Spleen (tissue), 11 donors: ENCODE results near the gene LDLRAD2. TPM values are rescaled to one million over a fixed set of nuclear protein-coding genes. Genes with fewer than 3 reads are reported as not detected.

ENCODE experiments used
- DNase-seq: peaks from one replicate; pipeline ENCODE4 v3.0.0-alpha.2; 2020
- H3K27ac ChIP-seq, 8 donors: fragments of 200-600 bp; sonication (generic) in 7 of 8; 1 replicate in 4 of 8; 2 replicates in 4 of 8; pipeline versions ENCODE4 v1.5.0 to v1.8.0; 2016 to 2021; ENCODE audit warnings: inconsistent platforms in 4 of 8, mild to moderate bottlenecking in 4 of 8, moderate library complexity in 1 of 8
- H3K27me3 ChIP-seq, 7 donors: fragments of 200-600 bp; sonication (generic) in 6 of 7; replicated peaks in 1 of 7; 1 replicate in 4 of 7; 2 replicates in 3 of 7; pipeline versions ENCODE4 v1.5.0 to v1.8.0; 2016 to 2021; ENCODE audit warnings: inconsistent platforms in 3 of 7, mild to moderate bottlenecking in 1 of 7
- H3K36me3 ChIP-seq, 6 donors: fragments of 200-600 bp; sonication (generic) in 5 of 6; 1 replicate in 4 of 6; 2 replicates in 2 of 6; pipeline versions ENCODE4 v1.5.0 to v1.8.0; 2016 to 2021; ENCODE audit warnings: inconsistent platforms in 2 of 6
- H3K4me1 ChIP-seq, 6 donors: fragments of 200-600 bp; sonication (generic) in 5 of 6; 1 replicate in 3 of 6; 2 replicates in 3 of 6; pipeline versions ENCODE4 v1.5.0 to v1.8.0; 2016 to 2021; ENCODE audit warnings: inconsistent platforms in 3 of 6
- H3K4me3 ChIP-seq, 8 donors: fragments of 200-600 bp; sonication (generic) in 7 of 8; 1 replicate in 4 of 8; 2 replicates in 4 of 8; pipeline versions ENCODE4 v1.5.0 to v1.8.0; 2016 to 2021; ENCODE audit warnings: inconsistent platforms in 4 of 8, mild to moderate bottlenecking in 4 of 8, moderate library complexity in 2 of 8
- H3K9me3 ChIP-seq, 8 donors: fragments of 200-600 bp; sonication (generic) in 7 of 8; 1 replicate in 4 of 8; 2 replicates in 4 of 8; pipeline versions ENCODE4 v1.5.0 to v1.8.0; 2016 to 2021; ENCODE audit warnings: inconsistent platforms in 4 of 8
- POLR2A ChIP-seq, 3 donors: fragments of 450-650 bp; IDR thresholded peaks; one replicate each; pipeline ENCODE4 v1.5.1; 2017; ENCODE audit warnings: antibody characterized with exemption in 3 of 3, mild to moderate bottlenecking in 1 of 3
- POLR2AphosphoS5 ChIP-seq, 3 donors: sonication (generic); formaldehyde crosslinking; IDR thresholded peaks; one replicate each; pipeline ENCODE4 v1.5.1; 2017; ENCODE audit warnings: antibody characterized with exemption in 3 of 3
- WGBS, 5 donors: extraction: QIAGEN DNeasy Blood & Tissue Kit in 3 of 5; methylation state at CpG; one replicate each; pipeline versions ENCODE4 v1.1.5 to v1.1.7; 2013 to 2018; 5-methylcytosine and 5-hydroxymethylcytosine counted together
- intact Hi-C: fragments of 100-400 bp; cut with DNase I; formaldehyde crosslinking; loops from one replicate; pipeline ENCODE4 v1.15.0; 2023; ENCODE audit warnings: low total_unique reads
- polyA plus RNA-seq, 3 donors: library from polyadenylated mRNA; stranded (reverse); fragments of 200-250 nt; gene quantifications; one replicate each; pipeline ENCODE4 v1.2.1, GENCODE V29; 2013
- total RNA-seq, 7 donors: library from RNA; depleted of rRNA in 3 of 7; stranded (reverse); fragments of >200 nt in 3 of 7; fragmentation: NEBNext Ultra II Directional in 4 of 7; extraction: Animal tissue kit (Norgen Biotek cat#: 25700) in 4 of 7; gene quantifications; one replicate each; pipeline versions ENCODE4 v1.1.0 to v1.2.1, GENCODE V29; 2016 to 2021
- TF ChIP-seq, protein P1 (sequence below), 11 experiments: fragments of 200-600 bp in 7 of 11; fragments of 450-650 bp in 4 of 11; sonication (generic) in 4 of 11; IDR thresholded peaks in 8 of 11; conservative IDR thresholded peaks in 3 of 11; 1 replicate in 7 of 11; 2 replicates in 4 of 11; pipeline versions ENCODE4 v1.4.0 to v1.8.0; 2016 to 2021; ENCODE audit warnings: antibody characterized with exemption in 11 of 11, inconsistent platforms in 4 of 11, mild to moderate bottlenecking in 1 of 11
- donor health status: healthy with polysubstance abuse.
- donor health status: DM: no; HTN: no; CAD: no; lungs with moderate emphysema.
- donor health status: DM: no; HTN: no; CAD: no.
- donor health status: Bipolar disorder and iron deficiency.
- donor health status: healthy.
- donor health status: DM: no; HTN: no; CAD: no.
- donor health status: DM: yes; HTN: yes; CAD: no.

The LDLRAD2 gene
- total and polyA plus RNA-seq, 10 donors, result 0.94 to 4.3 (median 1.4) TPM

DNA sequence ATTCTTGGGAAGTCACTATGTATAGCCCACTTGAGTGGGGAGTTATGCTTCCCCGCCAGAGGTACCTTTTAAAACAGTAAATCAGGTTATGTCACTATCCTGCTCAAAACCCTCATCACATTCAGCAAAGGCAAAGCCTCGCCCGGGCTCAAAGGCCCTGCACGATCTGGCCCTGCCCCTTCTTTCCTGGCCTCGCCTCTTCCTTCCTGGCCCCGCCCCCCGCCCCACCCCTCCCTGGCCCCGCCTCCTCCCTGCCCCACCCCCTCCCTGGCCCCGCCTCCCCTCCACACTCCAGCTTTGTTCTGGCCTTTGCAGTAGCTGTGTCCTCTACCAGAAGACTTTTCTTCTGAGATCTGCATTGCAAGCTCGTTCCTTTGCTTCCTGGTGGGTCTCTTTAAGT lies 6.6 kb downstream of the LDLRAD2 start:
- Histone ChIP-seq H3K27me3 (peaks cover 0 to 12% (median 0%) of the 10 kb centered on the region in 7 donors), H3K9me3 (no peaks in the 10 kb centered on the region), H3K4me3 (no peak overlapping the region), H3K36me3 (peaks cover 0 to 32% (median 5%) of the 10 kb centered on the region in 6 donors), H3K27ac (peak overlapping the region in 2 of 8 donors; percentile 34 to 36), H3K4me1 (peaks cover 4 to 54% (median 43%) of the 10 kb centered on the region in 6 donors)
- WGBS, 5 donors, result 17 to 23% (median 19%) methylated on average over 6 to 10 of the region's 10 CpGs
- TF ChIP-seq POLR2AphosphoS5 (IDR thresholded peaks at IDR 0.05) (no peak), POLR2A (IDR thresholded peaks at IDR 0.05) (no peak)
- TF ChIP-seq, protein P1, sequence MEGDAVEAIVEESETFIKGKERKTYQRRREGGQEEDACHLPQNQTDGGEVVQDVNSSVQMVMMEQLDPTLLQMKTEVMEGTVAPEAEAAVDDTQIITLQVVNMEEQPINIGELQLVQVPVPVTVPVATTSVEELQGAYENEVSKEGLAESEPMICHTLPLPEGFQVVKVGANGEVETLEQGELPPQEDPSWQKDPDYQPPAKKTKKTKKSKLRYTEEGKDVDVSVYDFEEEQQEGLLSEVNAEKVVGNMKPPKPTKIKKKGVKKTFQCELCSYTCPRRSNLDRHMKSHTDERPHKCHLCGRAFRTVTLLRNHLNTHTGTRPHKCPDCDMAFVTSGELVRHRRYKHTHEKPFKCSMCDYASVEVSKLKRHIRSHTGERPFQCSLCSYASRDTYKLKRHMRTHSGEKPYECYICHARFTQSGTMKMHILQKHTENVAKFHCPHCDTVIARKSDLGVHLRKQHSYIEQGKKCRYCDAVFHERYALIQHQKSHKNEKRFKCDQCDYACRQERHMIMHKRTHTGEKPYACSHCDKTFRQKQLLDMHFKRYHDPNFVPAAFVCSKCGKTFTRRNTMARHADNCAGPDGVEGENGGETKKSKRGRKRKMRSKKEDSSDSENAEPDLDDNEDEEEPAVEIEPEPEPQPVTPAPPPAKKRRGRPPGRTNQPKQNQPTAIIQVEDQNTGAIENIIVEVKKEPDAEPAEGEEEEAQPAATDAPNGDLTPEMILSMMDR (IDR thresholded peaks at IDR 0.05 in 8 of 11, conservative IDR thresholded peaks at IDR 0.05 in 3 of 11), result no peak
- intact Hi-C loops, result no loop called here
- peak; percentile 76 for DNase-seq

DNA sequence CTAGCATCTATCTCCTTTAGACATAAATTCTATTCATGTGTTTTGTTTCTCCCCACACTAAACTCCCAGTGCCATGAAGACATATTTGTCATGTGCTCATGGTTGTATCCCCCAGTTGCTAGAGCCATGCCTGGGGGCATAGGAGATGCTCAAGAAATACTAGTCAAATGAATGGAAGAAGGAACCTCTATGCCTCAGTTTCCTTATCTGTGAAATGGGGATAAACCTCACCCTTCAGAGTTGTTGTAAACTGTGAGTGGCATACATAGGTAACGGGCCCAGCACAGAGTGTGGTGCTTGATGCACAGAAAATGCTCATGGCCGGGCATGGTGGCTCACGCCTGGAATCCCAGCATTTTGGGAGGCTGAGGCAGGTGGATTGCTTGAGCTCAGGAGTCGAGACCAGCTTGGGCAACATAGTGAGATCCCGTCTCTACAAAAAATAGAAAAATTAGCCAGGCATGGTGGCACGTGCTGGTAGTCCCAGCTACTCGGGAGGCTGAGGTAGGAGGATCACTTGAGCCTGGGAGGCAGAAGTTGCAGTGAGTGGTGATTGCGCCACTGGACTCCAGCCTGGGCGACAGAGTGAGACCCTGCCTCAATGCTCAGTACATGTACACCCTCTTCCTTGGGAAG lies 8.7 kb downstream of the LDLRAD2 start:
- TF ChIP-seq POLR2AphosphoS5 (IDR thresholded peaks at IDR 0.05), result no peak
- no peak for TF ChIP-seq POLR2A (IDR thresholded peaks at IDR 0.05)
- TF ChIP-seq, protein P1 (IDR thresholded peaks at IDR 0.05 in 8 of 11, conservative IDR thresholded peaks at IDR 0.05 in 3 of 11), result no peak
- no peak for DNase-seq
- 87 to 94% (median 91%) methylated on average over 9 of the region's 9 CpGs for WGBS, 5 donors
- Histone ChIP-seq H3K36me3 (peaks cover 0 to 50% (median 9%) of the 10 kb centered on the region in 6 donors), H3K4me3 (no peak overlapping the region), H3K9me3 (no peaks in the 10 kb centered on the region), H3K4me1 (peaks cover 0 to 47% (median 28%) of the 10 kb centered on the region in 6 donors), H3K27me3 (peaks cover 0 to 5% (median 0%) of the 10 kb centered on the region in 7 donors), H3K27ac (no peak overlapping the region)
- intact Hi-C loops, result no loop called here

DNA sequence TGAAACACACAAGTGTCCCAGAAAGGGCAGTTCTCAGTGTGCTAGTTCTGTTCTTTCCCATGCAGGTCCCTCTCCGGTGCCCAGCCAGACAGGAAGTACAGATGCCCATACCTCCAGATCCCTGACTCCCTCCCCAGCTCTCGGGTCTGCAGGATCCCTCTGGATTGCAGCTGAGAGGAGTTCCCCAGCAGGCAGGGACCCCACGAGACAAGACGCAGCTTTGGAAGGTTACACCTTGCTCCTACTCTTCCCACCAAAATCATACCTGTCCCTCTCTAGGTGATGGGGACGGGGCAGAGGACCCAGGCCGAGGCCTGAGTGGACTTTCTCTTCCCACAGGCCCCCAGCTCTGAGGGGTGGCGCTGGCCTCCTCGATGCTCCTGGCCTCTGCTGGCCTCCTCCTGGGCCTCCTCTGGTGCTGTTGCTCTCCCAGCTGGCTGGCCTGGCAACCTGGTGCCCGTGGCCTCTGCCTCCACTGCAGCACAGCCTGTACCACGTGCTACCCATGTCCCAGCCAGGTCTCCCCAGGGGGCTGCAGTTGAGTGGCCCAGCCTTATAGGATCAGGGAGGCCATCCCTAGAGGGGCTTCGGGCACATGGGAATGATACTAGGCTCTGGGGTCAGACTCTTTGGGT lies 9.4 kb downstream of the LDLRAD2 start:
- peaks cover 0 to 39% (median 20%) of the 10 kb centered on the region in 6 donors for H3K4me1 ChIP-seq
- TF ChIP-seq POLR2AphosphoS5 (IDR thresholded peaks at IDR 0.05), result peak in 1 of 3 donors; percentile 26
- no peak for TF ChIP-seq POLR2A (IDR thresholded peaks at IDR 0.05)
- TF ChIP-seq, protein P1 (IDR thresholded peaks at IDR 0.05 in 8 of 11, conservative IDR thresholded peaks at IDR 0.05 in 3 of 11), result no peak
- DNase-seq, result no peak
- no peak overlapping the region for H3K4me3 ChIP-seq
- 79 to 95% (median 89%) methylated on average over 4 to 11 of the region's 11 CpGs for WGBS, 5 donors
- intact Hi-C loops, result no loop called here
- peaks cover 0 to 58% (median 11%) of the 10 kb centered on the region in 6 donors for H3K36me3 ChIP-seq
- H3K27me3 ChIP-seq, result peaks cover 0 to 5% (median 0%) of the 10 kb centered on the region in 7 donors
- no peak overlapping the region for H3K27ac ChIP-seq
- H3K9me3 ChIP-seq, result no peaks in the 10 kb centered on the region

DNA sequence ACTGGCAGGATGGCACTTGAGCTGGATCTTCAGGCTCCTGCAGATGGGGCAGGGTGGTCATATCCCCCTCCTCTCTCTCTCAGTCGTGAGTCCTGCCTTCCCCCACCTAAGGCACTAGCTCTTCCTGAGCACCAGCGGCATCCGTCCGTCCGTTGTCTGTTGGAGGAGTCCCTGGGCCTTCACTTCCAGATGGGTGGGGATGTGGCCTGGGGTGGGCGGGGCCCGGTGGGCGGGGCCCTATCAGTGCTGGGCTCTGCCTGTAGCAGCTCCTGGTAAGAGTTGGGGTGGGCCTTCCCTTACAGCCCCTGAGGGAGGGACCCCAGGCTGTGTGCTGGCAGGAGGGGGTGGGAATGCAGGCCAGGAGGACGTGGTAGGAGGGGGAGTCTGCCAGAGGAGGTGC lies 10.3 kb downstream of the LDLRAD2 start:
- peaks cover 0 to 5% (median 0%) of the 10 kb centered on the region in 7 donors for H3K27me3 ChIP-seq
- WGBS, 5 donors, result 45 to 75% (median 63%) methylated on average over 7 to 9 of the region's 9 CpGs
- H3K4me1 ChIP-seq, result peaks cover 0 to 31% (median 15%) of the 10 kb centered on the region in 6 donors
- no peak overlapping the region for H3K4me3 ChIP-seq
- DNase-seq, result no peak
- no peak overlapping the region for H3K27ac ChIP-seq
- H3K9me3 ChIP-seq, result no peaks in the 10 kb centered on the region
- intact Hi-C loops, result no loop called here
- peaks cover 0 to 66% (median 15%) of the 10 kb centered on the region in 6 donors for H3K36me3 ChIP-seq
- TF ChIP-seq, protein P1 (IDR thresholded peaks at IDR 0.05 in 8 of 11, conservative IDR thresholded peaks at IDR 0.05 in 3 of 11), result no peak
- no peak for TF ChIP-seq POLR2AphosphoS5 (IDR thresholded peaks at IDR 0.05)
- no peak for TF ChIP-seq POLR2A (IDR thresholded peaks at IDR 0.05)
